Measurements from ENCODE around the gene ICA1L. TPM values are rescaled to one million over a fixed set of nuclear protein-coding genes. Genes with fewer than 3 reads are reported as not detected.

ICA1L gene
- total RNA-seq, 1 donor from 2014 or later, result 6.1 TPM

DNA sequence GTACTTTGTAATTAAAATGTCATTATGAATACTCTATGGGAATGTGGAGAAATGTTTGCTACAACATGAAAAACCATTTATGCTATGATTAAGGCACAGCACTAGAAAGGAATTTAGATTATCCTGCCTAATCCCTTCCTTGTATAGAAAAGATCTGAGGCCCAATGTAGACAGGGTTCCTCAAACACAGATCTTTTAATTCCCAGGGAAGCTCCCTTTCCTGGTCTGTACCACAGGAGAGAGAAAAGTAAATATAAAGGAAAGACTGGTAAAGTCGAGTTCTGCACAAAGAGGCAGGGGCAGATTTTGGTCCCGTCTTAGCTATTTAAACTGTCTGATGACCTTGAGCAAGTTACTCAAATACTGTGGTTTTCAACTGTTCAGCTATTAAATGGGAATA lies 84.7 kb downstream of the ICA1L start:
- intact Hi-C loops (cut with micrococcal nuclease), result no loop called here

DNA sequence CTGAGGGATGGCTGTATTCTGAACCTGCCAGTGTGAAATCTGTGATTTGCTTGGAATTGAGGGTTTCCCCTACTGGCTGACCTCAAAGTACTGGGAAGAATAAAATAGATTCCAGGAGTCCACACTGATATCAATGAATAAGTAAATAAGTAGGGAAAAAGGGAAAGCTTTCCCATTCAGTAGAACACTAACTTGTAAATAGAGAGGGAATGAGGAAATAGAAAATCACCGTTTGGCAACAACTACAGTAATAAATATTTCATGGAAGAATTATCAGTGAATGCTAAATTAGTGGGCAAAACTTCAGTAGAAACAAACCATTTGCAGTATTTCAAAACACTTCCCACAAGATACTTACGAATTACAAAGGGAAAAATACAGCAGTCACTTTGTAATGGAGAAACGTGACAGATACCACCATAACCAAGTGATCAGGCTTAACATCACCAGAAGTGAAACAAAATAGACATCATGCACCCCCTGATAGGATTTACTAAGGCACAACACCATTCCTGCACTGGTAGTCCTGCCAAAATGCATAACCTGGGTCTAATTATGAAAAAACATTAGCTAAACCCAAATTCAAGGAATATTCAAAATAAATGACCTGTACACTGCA lies 88.5 kb downstream of the ICA1L start:
- intact Hi-C loops (cut with micrococcal nuclease), result no loop called here

DNA sequence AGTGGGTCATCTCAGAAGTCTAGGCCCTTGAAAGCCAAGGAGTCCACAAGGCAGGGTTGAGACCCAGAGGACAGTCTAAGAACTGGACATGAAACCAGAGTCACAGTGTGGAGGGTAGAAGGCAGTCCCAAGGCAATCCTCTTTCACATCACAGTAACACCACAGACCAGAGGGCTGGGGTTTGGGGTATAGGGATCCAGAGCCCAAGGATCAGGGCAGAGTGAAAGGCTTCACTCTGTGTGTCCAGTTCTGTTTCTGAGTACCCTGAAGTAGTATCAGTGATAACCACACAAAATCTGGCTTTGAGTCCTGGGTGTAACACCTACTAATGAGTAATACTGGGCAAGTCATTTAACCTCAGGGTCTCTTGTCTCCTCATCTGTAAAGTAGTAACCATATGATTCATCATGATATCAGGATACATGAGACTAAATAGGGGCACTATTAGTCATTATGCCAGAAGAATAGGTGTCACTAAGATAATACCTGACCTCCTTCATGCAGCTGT lies 91.0 kb downstream of the ICA1L start:
- intact Hi-C loops (cut with micrococcal nuclease), result no loop called here

DNA sequence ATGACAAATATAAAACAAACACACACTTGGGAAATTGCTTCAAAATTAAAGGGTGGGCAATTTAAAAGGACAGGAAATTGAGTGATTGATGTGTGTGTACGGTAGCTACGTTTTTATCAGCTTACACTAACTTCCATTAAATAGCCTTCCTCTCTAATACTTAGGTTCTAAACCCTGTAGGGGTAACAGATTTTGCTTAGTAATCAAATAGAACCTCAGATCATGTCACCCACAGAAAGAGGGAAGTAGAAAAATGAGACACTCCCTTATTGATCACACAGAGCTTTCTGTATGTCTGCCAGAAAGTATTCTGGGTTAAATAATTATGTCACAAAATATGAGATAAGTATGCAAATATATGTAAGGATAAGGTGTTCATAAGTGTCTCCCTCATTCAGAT lies 93.3 kb downstream of the ICA1L start:
- intact Hi-C loops (cut with micrococcal nuclease), result no loop called here

DNA sequence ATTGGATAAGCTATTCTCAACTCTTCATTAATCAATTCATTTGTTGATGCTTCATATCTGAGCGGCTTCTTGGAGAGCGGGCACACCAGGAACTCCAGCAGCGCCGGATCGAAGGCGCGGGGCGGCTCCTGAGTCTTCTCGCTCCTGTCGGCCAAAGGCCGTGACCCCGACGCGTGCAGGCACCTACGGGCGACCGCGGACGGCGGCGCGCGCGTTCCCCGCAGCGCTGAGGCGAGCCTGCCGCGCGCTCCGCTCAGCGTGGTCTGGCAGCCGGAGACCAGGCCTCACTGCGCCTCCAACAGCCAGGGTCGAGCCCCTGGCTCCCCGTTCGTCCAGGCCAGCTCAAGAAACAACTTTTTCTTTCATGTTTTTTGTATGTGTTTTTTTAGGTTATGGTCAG lies 97.5 kb downstream of the ICA1L start:
- intact Hi-C loops (cut with micrococcal nuclease), result no loop called here

DNA sequence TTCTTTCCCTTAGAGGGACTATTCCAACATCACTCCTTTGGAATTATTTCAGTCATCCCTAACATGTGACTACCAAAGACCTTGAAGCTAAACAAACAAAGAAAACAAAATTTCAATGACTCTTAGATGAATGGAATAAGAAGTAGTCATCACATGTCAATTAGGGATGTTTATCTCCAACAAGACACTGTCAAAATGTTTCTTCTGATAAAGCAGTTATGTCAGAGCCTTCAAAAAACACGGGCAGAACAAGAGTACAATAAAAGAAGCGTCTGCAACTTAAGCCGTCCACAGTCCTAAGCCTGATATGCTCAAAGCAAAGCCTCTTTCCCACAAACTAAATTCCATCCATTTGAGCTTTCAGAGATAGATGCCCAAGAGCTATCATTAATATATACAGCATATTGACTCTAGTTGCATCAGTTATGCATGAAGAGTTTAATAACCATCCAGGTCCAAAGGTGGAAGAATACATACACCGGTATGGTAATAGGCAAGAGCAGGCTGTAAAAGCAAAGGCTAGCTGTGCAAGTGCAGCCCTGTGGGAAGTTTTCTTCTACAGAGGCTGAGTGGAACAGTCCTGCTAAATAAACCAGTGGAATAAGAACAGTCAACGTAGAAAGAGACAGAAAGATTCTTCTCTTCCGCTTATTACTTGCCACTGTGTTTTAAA lies 98.1 kb downstream of the ICA1L start:
- intact Hi-C loops (cut with micrococcal nuclease), result no loop called here

DNA sequence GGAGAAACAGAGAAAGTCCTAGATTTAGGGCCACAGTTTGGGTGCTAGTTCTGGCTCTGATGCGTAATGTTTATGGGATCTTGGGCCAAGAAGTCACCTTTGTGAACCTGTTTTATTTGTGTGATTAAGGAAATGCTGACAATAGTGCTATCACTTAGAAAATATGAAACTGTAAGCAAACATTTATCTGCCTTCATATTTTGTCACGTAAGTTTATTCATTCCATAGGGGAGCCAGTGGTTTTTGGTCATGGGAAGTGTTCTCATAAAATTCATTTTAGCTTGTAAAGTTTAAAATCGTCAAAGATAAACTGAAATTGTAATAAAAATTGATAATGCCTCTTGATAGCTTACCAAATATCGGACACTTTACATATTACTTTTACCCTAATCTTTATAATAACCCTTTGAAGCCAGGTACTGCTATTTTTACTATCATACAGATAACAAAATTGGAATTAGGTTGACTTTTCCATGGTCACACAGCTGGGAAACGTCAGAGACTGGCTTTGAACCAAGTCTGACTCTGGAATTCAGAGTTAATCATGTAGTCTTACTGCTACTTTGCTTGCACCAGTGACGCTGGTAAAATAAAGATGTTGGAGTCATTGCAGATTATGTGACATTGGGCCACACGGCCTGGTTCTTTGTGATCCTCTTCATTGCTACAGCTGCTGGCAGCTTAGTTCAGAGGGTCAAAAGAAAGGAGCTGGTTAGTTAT lies 99.7 kb downstream of the ICA1L start:
- intact Hi-C loops (cut with micrococcal nuclease), result no loop called here

DNA sequence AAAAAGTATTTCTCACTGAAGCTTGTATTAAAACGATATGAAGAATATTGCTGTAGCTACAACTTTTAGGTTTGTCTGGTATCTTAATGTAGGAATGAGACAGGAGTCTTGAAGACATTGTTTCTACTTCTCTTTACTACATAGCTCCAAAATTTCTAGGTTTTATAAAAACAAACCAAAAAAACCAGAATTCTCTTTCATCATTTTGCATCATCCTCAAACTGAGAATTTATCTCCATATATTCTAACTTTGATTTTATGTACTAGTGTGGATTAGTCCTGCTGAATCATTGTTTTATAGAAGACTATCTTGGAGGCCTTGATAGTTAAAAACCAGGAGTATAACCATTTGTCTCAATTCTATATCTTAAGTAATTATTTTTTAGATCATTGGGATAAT lies 100.2 kb downstream of the ICA1L start:
- intact Hi-C loops (cut with micrococcal nuclease), result no loop called here

DNA sequence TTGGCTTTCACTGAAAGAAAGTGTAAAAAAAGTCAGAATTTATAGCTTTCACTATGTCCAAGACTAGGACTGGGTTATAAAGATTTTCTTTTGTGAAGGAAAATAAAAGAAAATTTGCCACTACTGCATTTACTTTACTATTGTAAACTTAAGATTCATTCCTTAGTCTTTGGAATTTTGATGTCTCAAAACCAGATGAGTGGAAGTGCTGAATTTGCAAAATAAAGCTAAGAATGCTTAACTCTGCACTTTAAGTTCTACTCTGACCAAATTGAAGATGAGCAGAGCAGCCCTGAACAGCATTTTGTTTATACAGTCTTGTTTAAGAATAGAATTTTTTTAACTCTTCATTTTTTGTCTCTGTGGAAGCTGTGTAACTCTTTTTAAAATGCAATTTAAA lies 102.4 kb downstream of the ICA1L start:
- intact Hi-C loops (cut with micrococcal nuclease), result no loop called here

DNA sequence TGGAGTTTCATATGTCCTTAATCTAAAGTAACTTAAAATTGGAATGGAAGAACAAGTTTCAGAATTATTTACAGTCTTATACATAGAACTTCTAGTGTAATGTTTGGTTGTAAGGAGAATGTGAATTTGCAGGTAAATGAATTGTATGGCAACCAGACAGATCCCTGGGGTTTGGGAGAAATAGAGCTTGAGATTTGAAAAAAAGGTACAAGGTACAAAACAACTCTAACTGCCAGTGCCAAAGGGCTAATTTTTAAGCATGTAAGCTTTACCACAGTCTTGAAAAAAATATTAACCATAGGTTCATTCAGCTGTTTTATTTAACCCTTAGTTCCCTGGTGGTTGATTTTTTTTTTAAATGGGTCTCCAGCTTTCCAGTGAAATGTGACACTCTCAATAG lies 103.3 kb downstream of the ICA1L start:
- intact Hi-C loops (cut with micrococcal nuclease), result no loop called here

DNA sequence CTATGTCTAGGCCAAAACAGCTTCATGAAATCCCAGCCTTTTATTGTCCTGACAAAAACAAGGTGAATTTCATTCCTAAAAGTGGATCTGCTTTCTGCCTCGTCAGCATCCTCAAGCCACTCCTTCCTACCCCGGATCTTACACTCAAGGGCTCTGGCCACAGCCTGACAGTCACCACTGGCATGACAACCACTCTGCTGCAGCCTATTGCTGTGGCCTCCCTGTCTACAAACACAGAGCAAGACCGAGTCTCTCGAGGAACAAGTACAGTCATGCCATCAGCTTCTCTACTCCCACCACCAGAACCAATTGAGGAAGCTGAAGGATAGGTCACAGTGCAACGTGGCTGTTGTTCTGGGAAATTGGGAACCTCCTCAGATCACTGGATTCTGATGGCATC lies 106.1 kb downstream of the ICA1L start:
- intact Hi-C loops (cut with micrococcal nuclease), result no loop called here

DNA sequence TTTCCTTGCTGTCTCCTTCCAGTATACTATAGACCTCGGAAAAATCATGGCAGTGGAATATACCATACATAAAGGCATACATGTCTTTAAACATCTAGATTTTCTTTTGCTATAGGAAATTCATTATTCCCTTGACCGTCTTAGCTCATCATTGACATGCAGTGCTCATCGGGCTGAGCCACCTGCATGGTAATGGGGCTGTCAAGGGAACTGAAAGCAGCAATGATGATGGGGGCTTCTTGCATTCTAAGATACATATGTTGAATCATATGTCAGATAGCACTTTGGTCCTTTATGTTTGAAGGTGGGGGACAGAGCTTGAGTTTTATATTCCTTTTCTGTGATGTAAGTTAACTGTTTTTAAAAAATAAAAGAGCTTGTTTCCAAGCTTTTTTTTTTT lies 106.6 kb downstream of the ICA1L start:
- intact Hi-C loops (cut with micrococcal nuclease), result loop anchor here (5.0 kb wide), 2 partner anchors 63 to 178 kb away; no protein-coding TSS in a partner anchor

DNA sequence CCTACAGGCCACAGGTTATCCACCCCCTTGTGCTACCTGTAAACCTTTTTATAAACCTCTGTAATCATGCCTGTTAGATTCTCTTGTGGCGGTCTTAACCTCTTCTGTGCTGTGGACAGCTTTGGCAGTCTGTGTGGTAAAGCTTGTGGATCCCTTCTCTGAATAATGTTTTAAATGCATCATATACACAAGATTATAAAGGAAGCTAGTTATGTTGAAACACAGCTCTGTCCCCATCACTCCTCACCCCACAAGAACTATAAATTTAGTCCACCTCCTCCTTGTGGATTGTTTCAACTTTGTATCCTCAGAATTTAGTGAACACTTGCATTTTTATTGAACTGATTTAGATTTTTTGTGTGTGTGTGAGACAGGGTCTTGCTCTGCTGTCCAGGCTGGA lies 107.7 kb downstream of the ICA1L start:
- intact Hi-C loops (cut with micrococcal nuclease), result loop anchor here (5.0 kb wide), 2 partner anchors 62 to 177 kb away; no protein-coding TSS in a partner anchor

DNA sequence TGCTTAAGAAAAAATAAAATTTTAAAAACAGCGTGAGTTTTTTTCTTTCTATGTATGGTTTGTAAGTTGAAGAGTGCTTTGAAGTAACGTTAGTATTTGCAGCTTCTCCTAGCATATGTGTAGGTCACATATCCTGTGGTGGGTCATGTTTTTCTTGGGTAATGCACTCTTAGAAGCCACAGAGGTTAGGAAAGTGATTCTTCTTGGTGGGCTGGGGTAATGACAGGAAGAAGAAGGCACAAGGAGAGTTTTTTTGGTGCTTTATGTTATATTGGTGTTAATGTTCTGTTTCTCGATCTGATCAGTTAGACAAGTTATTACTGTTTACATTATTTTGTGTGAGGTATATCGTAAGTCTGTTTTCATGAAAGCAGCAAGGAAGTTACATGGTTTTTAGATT lies 109.0 kb downstream of the ICA1L start:
- intact Hi-C loops (cut with micrococcal nuclease), result loop anchor here (5.0 kb wide), 2 partner anchors 60 to 175 kb away; no protein-coding TSS in a partner anchor

DNA sequence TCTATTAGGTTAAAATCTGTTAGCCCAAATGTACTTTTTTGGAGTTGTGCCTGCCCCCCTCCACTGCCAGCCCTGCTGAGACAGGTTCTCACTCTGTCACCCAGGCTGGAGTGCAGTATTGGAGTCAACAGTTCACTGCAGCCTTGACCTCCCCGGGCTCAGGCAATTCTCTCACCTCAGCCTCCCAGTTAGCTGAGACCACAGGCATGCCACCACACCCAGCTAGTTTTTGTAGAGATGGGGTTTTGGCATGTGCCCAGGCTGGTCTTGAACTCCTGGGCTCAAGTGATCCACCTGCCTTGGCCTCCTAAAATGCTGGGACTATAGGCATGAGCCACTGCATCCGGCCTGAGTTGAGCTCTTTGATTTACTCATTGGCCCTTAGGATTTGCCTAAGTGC lies 110.7 kb downstream of the ICA1L start:
- intact Hi-C loops (cut with micrococcal nuclease), result loop anchor here (5.0 kb wide), 2 partner anchors 59 to 174 kb away; no protein-coding TSS in a partner anchor

DNA sequence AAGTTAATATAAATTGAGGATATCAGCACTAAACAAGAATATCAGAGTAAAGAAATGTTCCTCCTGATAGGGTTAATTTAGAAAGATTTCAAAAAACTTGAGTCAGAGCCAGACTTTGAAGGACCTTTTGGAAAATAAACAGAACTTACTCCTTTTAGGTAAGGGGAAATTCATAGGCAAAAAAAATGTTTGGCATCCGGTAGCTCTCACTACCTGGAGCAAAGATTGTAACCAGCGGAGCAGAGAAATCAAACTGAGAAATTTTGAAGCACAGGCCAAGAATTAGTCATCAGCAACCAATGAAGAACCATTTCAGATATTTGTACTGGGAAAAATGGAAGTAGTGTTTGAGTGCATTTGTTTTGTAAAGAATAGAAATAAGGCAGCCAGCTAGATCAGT lies 113.0 kb downstream of the ICA1L start:
- intact Hi-C loops (cut with micrococcal nuclease), result no loop called here

DNA sequence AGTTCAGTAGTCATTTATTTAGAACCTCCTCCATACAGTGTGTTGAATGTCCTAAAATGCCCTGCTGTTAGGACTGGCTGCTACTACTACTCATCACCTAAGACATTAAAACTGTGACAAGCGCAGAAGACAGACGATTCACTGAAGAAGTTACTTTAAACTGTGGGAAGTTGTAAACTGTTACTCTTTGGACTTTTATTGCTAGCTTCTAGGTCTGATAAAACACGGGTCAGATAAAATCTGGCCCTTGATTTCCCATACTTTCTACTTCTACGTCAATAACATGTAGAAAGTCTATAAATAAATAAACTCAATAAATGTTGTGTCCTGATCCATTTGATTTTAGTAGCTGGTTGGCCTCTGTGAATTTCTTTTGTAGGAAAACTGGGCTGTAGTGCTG lies 113.4 kb downstream of the ICA1L start:
- intact Hi-C loops (cut with micrococcal nuclease), result no loop called here

DNA sequence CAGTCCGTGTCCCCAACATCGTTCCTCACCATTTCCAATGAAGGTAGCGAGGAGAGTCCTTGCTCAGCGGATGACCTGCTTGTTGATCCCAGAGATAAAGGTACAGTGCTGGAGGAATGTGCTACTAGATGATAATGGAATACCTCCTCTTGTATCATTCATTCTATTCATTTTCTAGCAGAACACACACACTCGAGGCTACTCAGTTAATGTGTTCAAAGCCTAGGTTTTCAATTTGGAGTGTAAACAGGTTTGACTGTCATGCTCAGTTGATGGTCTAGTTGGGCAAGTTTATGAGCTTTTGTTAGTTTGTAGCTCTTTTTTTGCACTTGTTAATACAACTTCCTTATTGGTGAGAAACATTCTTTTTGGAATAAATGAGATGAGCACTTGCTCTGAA lies 114.2 kb downstream of the ICA1L start:
- intact Hi-C loops (cut with micrococcal nuclease), result no loop called here

DNA sequence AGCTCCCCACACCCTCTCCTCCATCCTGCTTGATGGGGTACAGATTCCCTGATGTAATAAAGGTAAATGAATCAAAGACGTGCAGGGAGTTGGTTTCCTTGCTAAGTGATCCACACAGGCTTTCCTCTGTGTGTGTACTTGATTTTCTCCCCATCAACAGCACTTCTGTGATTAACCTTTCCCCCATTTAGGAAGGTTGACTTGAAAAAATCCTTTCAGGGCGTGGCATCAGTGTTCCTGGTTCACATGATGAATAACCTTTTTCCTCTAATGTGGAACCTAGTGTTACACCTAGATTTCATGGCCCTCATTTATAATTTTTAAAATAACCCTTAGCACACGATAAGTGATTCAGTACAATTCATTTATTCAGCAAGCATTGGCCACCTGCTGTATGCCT lies 115.0 kb downstream of the ICA1L start:
- intact Hi-C loops (cut with micrococcal nuclease), result no loop called here

DNA sequence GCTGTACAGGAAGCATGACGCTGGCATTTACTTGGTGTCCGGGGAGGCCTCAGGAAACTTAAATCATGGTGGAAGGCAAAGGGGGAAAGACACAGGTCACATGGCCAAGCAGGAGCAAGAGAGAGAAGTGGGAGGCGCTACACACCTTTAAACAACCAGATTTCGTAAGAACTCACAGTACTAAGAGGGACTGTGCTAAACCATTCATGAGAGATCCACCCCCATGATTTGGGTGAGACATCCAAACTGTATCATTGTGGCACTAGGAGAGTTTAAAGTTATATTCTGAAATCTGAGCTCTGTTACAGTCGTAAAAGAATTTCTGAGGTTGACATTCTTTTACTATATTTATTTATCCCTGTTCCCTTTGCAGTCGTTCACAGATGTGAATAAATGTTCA lies 116.6 kb downstream of the ICA1L start:
- intact Hi-C loops (cut with micrococcal nuclease), result no loop called here

DNA sequence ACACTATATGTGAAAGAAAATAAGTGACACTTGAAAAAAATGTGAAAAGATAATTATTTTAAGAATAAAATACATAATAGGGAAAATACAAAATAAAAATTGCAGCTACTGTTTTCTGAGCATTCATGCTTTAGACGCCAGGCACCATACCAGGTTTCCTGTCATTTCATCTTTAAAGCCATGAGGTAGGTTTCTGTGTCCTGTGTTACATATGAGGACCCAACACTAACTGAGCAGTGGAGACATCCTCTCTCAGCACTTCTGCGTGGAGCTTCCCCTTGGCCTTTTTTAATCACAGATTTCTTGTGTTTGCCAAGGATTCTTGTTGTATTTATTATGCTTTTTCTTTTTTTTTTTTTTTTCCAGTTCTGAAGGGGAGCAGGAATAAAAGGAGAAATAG lies 119.5 kb downstream of the ICA1L start:
- intact Hi-C loops (cut with micrococcal nuclease), result no loop called here

DNA sequence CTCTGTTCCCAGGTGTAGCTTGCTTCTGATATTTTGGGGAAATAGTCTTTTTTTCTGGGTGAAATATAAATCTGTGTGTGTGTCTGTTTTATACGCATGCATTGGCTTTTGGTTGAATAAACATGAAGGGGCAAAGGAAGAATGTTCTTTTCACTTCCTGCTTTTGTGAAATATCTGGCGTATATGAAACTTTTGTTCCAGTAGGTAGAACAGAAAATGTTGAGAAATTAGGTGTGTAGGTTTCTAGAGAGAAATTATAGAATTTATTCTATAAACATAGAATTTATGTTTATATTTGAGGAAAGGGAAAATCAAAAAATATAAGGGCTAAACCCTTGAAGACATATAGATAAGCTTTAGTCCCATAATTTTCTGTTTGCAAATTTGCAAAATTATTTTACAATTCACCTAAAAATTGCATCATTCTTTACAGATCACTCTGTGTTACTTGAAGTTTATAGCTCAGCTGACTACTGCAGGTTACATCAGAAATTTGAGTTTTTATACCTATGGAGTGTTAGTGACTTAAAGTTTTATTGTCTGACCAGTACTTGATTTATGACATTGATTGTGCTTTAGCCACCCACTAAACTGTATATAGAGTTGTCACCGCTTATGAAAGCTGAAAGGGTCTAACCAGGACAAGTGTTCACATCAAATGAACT lies 120.7 kb downstream of the ICA1L start:
- intact Hi-C loops (cut with micrococcal nuclease), result no loop called here

Measured in T-helper 2 cell treated with Interferon-gamma antibody and Interleukin-4, amounts not matched to agents 100 ng/mL and 5 ng/mL, for 36 hours (primary cell).